GM12892 (cell line): ENCODE data around the gene CELF2.

Experiments used
- DNase-seq: peaks from one replicate; pipeline ENCODE4 v3.0.0; 2011; ENCODE audit not compliant: insufficient read length
- FAIRE-seq: peaks from 2 replicates; lab custom pipeline; 2011; peaks lifted over from hg19 to GRCh38; lab: Jason Lieb, UNC
- POLR2A ChIP-seq: IDR thresholded peaks from 2 replicates; pipeline ENCODE4 v1.6.1; 2011; ENCODE audit warnings: low read depth, low read length, control low read depth
- POLR2AphosphoS5 ChIP-seq: IDR thresholded peaks from 2 replicates; pipeline ENCODE4 v1.6.1; 2011; ENCODE audit warnings: low read depth, low read length, control low read depth
- TAF1 ChIP-seq: IDR thresholded peaks from 2 replicates; pipeline ENCODE4 v1.6.1; 2011; ENCODE audit warnings: low read depth, mild to moderate bottlenecking, control low read depth, low read length, borderline replicate concordance

Gene CELF2

DNA sequence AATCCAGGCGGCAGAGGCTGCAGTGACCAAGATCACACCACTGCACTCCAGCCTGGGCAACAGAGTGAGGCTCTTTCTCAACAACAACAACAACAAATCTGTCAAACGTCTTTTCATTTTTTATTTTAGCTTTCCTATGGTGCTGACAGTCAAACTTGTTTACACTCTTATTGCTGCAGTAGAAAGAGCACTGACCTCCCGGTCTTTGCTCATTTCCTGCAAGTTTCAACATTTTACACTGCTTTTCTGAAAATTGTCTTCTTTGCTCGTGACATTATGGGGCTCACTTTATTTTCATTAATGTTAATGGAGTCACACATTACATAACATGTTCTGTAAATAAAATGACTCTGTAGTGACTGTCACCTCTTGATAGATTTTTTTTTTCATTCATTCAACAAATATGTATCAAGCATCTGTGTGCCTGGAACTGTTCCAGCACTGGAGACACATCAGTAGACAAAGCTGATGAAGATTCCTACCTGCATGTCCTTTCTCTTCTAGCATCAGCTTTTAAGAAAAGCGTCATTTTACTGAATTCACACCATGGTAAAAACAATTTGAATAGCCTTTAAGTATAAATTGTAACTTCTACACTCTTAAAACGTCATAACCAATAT lies 277.3 kb downstream of the CELF2 start:
- no peak for TF ChIP-seq POLR2AphosphoS5
- no peak for TF ChIP-seq TAF1
- TF ChIP-seq POLR2A: no peak
- DNase-seq: no peak
- no peak for FAIRE-seq

DNA sequence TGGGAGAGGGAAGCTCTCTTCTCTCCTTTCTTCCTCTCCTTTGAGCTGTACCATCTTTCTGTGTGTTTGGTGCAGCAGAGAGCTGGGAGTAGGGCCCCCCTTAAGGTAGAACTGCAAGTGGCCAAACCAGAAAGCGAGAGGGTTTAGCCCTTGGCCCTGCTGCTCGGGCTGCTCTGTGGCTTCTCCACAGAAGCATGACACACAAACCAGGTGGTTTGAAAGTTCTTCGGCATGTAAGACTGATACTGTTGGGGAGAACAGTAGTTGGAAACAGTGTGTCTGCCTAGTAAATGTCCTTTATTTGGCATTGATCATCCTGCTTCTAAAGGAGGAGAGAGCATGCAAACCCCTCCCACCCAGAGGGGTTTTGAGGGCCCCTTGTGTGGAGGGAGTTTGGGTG lies 277.8 kb downstream of the CELF2 start:
- FAIRE-seq (no peak), DNase-seq (no peak)
- no peak for TF ChIP-seq POLR2AphosphoS5
- TF ChIP-seq TAF1: no peak
- TF ChIP-seq POLR2A: no peak

- TF ChIP-seq TAF1: no peak
- TF ChIP-seq POLR2AphosphoS5: no peak
- TF ChIP-seq POLR2A: no peak
- DNase-seq: no peak
- FAIRE-seq: no peak
Observed at GRCh38 chr10:11297136-11297535, 279.5 kb downstream of the CELF2 start.

DNA sequence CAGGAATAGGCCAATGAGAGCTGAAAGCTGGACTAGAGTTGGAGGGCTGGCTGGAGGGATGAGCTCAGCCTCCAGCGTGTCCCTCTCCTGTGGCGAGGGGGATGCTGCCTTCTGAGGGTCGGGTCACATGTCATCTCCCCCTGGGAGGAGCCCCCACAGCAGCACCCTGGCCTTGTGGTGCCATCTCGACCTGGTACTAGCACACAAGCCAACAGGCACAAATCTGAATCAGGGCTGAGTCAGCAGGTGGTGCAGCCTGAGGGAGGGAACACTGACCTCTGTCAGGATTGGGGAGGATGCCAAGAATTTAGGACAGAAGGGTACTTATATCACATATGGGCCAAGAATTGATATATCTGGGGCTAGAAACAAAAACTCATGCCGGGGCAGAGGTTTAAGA lies 280.4 kb downstream of the CELF2 start:
- no peak for DNase-seq
- no peak for FAIRE-seq

DNA sequence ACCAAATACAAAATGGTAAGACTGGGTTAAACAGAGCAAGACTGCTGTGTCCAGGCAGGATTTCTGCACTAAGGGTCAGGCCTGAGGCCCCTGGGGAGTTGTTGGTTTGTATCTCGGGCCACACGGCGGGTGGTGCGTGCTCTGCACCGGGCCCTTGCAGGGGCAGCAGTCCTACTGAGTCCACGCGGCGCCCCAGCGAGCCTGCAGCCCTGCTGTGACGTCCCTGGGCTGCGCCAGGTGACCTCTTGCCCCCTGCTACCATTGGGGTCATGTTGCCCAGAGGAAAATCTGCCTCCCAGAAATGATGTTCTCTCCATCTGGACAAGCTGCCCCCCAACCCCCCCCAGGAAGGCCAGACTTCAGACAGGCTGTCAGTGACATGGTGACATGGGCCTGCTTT lies 281.5 kb downstream of the CELF2 start:
- TF ChIP-seq TAF1 (no peak), POLR2A (no peak), POLR2AphosphoS5 (no peak)
- no peak for DNase-seq
- FAIRE-seq: no peak

More for the DNA sequence above, 280.4 kb downstream of the CELF2 start:
- TF ChIP-seq POLR2A (no peak), POLR2AphosphoS5 (no peak), TAF1 (no peak)

- DNase-seq (no peak), FAIRE-seq (no peak)
- no peak for TF ChIP-seq TAF1
- TF ChIP-seq POLR2A: no peak
- no peak for TF ChIP-seq POLR2AphosphoS5
Observed at GRCh38 chr10:11300026-11300425, 282.4 kb downstream of the CELF2 start.

DNA sequence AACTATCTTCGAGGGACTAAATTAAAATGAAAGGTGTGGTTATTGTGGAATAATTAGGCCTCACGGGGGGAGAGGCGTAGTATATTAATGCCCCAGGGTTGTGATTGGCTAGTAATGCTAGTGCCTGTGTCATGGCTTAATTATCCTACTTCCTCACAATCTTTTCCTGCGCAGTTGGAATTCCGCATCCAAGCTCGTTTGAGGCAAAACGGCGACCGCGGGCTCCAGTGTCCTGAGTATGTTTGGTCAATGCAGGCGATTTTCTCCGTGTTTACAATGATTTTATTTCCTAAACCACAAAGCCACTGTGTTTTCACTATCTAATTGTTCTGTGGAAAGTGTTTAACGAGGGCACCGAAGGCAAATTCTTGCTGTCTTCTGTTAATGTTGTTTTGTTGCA lies 282.9 kb downstream of the CELF2 start:
- DNase-seq (no peak), FAIRE-seq (no peak)
- TF ChIP-seq TAF1 (no peak), POLR2AphosphoS5 (no peak), POLR2A (no peak)

DNA sequence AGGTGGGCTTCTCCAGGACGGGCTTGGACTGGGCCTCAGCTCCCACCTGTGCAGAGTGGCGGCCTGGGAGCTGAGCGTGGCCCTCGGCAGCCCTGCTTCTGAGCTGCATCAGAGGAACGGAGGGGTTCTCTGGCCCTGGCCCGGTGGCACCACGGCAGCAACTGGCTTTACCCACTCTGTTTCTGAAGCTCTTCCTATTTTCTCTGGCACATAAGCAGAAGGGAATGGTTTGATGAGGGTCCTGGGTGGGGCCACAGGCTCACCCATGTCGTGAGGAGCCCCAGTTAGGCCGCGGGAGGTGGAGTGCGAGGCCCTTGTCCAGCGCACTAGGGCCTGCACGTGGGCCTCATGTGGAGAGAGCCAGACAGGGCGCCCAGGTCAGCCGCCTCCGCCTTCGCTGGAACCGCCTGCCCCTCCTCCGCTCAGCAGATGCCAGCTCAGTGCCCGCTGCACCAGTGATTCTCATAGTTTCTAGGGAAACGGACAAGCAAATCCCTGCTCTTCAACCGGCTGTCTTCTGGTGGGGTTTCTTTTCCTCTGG lies 284.0 kb downstream of the CELF2 start:
- FAIRE-seq (no peak), DNase-seq (no peak)
- TF ChIP-seq POLR2A: 0 out of 2 replicates have a peak, but pooled peaks have one; percentile 14
- no peak for TF ChIP-seq POLR2AphosphoS5

DNA sequence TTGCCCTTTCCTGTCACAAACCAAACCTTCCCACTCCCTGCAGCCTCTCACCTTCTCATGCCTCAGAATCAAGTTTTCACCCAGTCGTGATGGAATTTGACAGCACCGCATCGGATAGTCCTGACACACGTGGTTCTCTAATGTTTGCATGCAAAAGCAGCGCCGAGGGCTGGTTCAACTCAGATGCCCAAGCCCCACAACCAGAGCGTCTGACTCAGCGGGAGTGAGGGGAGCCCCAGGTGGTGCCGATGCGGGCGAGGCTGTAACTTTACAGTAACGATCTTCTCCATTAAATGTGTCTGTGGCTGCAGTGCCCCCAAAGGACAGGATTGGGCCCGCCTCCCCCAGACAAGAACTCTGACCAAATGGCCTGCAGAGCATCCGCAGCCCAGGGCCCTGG lies 284.5 kb downstream of the CELF2 start:
- FAIRE-seq (no peak), DNase-seq (no peak)
- TF ChIP-seq POLR2A (no peak), POLR2AphosphoS5 (no peak), TAF1 (no peak)

GRCh38 chr10:11303361-11304170 lies 285.9 kb downstream of the CELF2 start:
- FAIRE-seq (no peak), DNase-seq (no peak)
- TF ChIP-seq POLR2AphosphoS5: no peak; the same call in 1 of the 2 replicates
- TF ChIP-seq POLR2A: no peak
- TF ChIP-seq TAF1: no peak

GRCh38 chr10:11304906-11305585 lies 287.4 kb downstream of the CELF2 start:
- DNase-seq: no peak
- no peak for FAIRE-seq
- no peak for TF ChIP-seq POLR2AphosphoS5
- TF ChIP-seq TAF1: no peak
- no peak for TF ChIP-seq POLR2A
